ENCODE data around the gene WNT11.

DNA sequence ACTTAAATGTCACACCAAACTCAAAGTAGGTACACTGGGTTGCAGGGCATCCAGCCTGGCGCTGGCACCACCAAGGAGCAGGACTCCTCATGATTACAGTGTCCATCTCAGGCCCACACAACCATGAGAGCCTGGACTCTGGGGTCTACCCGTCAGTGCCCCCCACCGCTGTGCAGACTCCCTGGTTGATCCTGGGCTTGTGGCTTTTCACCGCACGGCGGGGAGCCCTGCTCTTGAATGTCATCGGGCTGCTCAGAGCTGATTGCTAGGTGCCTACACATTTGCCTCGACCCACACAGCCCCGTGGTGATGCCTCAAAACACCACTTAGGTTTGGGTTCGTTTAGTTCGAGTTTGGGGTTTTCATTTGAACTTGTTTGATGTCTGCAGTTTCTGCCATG is 63.0 kb downstream of the WNT11 start:
- TF ChIP-seq, protein P1, sequence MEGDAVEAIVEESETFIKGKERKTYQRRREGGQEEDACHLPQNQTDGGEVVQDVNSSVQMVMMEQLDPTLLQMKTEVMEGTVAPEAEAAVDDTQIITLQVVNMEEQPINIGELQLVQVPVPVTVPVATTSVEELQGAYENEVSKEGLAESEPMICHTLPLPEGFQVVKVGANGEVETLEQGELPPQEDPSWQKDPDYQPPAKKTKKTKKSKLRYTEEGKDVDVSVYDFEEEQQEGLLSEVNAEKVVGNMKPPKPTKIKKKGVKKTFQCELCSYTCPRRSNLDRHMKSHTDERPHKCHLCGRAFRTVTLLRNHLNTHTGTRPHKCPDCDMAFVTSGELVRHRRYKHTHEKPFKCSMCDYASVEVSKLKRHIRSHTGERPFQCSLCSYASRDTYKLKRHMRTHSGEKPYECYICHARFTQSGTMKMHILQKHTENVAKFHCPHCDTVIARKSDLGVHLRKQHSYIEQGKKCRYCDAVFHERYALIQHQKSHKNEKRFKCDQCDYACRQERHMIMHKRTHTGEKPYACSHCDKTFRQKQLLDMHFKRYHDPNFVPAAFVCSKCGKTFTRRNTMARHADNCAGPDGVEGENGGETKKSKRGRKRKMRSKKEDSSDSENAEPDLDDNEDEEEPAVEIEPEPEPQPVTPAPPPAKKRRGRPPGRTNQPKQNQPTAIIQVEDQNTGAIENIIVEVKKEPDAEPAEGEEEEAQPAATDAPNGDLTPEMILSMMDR (conservative IDR thresholded peaks at IDR 0.05; ENCODE audit: low read depth, low read length), result no peak
- no peak for TF ChIP-seq EZH2phosphoT487 (IDR thresholded peaks at IDR 0.05; ENCODE audit: borderline replicate concordance, low read length)
